ENCODE results near the gene NRCAM.

NRCAM gene

GRCh38 chr7:108166687-108167086 is 289.5 kb downstream of the NRCAM start:
- H3K27ac ChIP-seq = no peak overlapping the region

DNA sequence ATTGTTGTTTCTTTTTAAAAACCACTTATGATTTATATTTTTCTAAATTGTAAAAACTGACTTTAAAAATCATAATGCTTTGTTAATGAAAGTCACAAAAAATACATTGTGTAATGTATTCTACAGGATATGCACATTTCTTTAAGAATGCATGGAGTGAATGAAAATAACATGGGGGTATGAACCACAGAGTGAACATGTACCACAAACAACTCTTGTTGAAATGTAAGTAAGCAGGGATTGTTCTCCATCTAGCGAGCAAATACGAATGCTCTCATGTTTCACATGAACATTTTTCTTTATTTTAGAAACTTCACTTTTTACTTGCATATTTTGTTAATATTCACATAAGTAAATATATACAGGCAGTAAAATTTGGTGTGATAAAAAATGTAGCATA is 290.5 kb downstream of the NRCAM start:
- H2AFZ ChIP-seq = no peak overlapping the region
- H3K79me2 ChIP-seq = no peaks in the 10 kb centered on the region
- no peak overlapping the region for H3K4me2 ChIP-seq (ENCODE audit: low read length)
- H3K9me3 ChIP-seq (ENCODE audit: control insufficient read depth, low read length) = no peaks in the 10 kb centered on the region
- H3K36me3 ChIP-seq (ENCODE audit: control insufficient read depth, insufficient read depth, low read length) = no peaks in the 10 kb centered on the region
- TF ChIP-seq CTCF (IDR thresholded peaks at IDR 0.05) = no peak
- H3K27ac ChIP-seq = no peak overlapping the region
- H3K4me1 ChIP-seq = no peaks in the 10 kb centered on the region
- H3K4me3 ChIP-seq (ENCODE audit: low read depth, low read length) = no peak overlapping the region
- no peak overlapping the region for H3K9ac ChIP-seq
- no peaks in the 10 kb centered on the region for H3K27me3 ChIP-seq (ENCODE audit: control insufficient read depth, insufficient read depth, low read length)

More at GRCh38 chr7:108166687-108167086, 289.5 kb downstream of the NRCAM start:
- H3K36me3 ChIP-seq (ENCODE audit: control insufficient read depth, insufficient read depth, low read length) = no peaks in the 10 kb centered on the region
- H3K9ac ChIP-seq = no peak overlapping the region
- H3K4me3 ChIP-seq (ENCODE audit: low read depth, low read length) = no peak overlapping the region
- no peaks in the 10 kb centered on the region for H3K79me2 ChIP-seq
- TF ChIP-seq CTCF (IDR thresholded peaks at IDR 0.05) = no peak
- no peak overlapping the region for H3K4me2 ChIP-seq (ENCODE audit: low read length)
- H3K4me1 ChIP-seq = no peaks in the 10 kb centered on the region
- H3K27me3 ChIP-seq (ENCODE audit: control insufficient read depth, insufficient read depth, low read length) = no peaks in the 10 kb centered on the region
- no peak overlapping the region for H2AFZ ChIP-seq
- H3K9me3 ChIP-seq (ENCODE audit: control insufficient read depth, low read length) = no peaks in the 10 kb centered on the region

GRCh38 chr7:108164946-108165345 is 291.3 kb downstream of the NRCAM start:
- H2AFZ ChIP-seq = no peak overlapping the region
- TF ChIP-seq CTCF (IDR thresholded peaks at IDR 0.05) = no peak
- no peaks in the 10 kb centered on the region for H3K27me3 ChIP-seq (ENCODE audit: control insufficient read depth, insufficient read depth, low read length)
- no peaks in the 10 kb centered on the region for H3K9me3 ChIP-seq (ENCODE audit: control insufficient read depth, low read length)
- H3K4me2 ChIP-seq (ENCODE audit: low read length) = no peak overlapping the region
- no peak overlapping the region for H3K4me3 ChIP-seq (ENCODE audit: low read depth, low read length)
- no peaks in the 10 kb centered on the region for H3K4me1 ChIP-seq
- no peak overlapping the region for H3K27ac ChIP-seq
- H3K79me2 ChIP-seq = no peaks in the 10 kb centered on the region
- H3K9ac ChIP-seq = no peak overlapping the region
- H3K36me3 ChIP-seq (ENCODE audit: control insufficient read depth, insufficient read depth, low read length) = no peaks in the 10 kb centered on the region

DNA sequence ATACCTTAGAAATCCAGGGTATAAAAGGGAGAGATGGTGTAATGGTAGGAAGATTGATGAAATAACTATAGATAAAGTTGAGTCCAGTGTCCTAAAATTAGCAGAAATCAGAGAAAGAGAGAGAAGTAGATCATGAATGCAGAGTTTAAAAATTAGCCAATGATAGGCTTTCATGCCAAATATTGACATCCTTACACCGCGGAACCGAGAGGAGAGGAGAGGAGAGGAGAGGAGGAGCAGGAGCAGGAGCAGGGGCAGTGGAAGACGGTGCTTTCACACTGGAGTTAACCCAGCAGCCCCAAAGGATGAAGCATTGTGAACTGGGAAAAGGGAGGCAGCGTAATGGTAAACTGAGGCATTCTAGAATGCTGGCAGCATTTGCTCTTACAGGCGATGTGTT is 291.9 kb downstream of the NRCAM start:
- Histone ChIP-seq H3K4me3 (ENCODE audit: low read depth, low read length) (no peak overlapping the region), H3K4me1 (no peaks in the 10 kb centered on the region), H3K79me2 (no peaks in the 10 kb centered on the region), H3K9me3 (ENCODE audit: control insufficient read depth, low read length) (no peaks in the 10 kb centered on the region), H3K4me2 (ENCODE audit: low read length) (no peak overlapping the region), H3K9ac (no peak overlapping the region), H2AFZ (no peak overlapping the region), H3K27me3 (ENCODE audit: control insufficient read depth, insufficient read depth, low read length) (no peaks in the 10 kb centered on the region), H3K36me3 (ENCODE audit: control insufficient read depth, insufficient read depth, low read length) (no peaks in the 10 kb centered on the region), H3K27ac (no peak overlapping the region)
- TF ChIP-seq CTCF (IDR thresholded peaks at IDR 0.05) = no peak

DNA sequence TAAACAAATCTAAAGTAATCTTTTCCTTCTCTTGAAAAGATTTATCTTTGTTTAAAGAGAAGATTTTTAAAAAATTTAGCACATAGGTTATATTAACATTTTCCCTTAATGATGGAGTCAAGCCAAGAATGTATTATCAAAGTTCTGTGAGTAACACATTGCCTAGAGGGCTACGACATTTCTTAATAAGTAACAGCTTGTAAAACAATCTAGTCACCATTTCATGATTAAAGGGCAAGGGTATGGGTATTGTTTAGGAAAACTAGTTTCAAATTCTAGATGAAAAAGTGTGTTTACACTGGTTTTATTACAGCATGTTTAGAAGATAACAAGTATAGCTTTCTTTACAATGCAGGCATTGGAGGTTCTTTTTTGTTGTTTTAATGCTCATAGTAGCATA is 297.5 kb downstream of the NRCAM start:
- no peaks in the 10 kb centered on the region for H3K4me1 ChIP-seq
- no peak for TF ChIP-seq CTCF (IDR thresholded peaks at IDR 0.05)
- no peak overlapping the region for H3K4me3 ChIP-seq (ENCODE audit: low read depth, low read length)
- no peaks in the 10 kb centered on the region for H3K27me3 ChIP-seq (ENCODE audit: control insufficient read depth, insufficient read depth, low read length)
- H3K27ac ChIP-seq = no peak overlapping the region
- H3K4me2 ChIP-seq (ENCODE audit: low read length) = no peak overlapping the region
- no peaks in the 10 kb centered on the region for H3K36me3 ChIP-seq (ENCODE audit: control insufficient read depth, insufficient read depth, low read length)
- H3K9ac ChIP-seq = no peak overlapping the region
- H2AFZ ChIP-seq = no peak overlapping the region
- H3K9me3 ChIP-seq (ENCODE audit: control insufficient read depth, low read length) = no peaks in the 10 kb centered on the region
- H3K79me2 ChIP-seq = no peaks in the 10 kb centered on the region

Data from parathyroid adenoma (tissue), 2 donors.